SK-N-SH treated with all-trans-retinoic acid at 6 μM for 48 hours (cell line): ENCODE measurements around the gene CDH4.

Experiments used
- ATAC-seq: fragments of 200-7000 bp; cut with Tn5 transposase; 3 replicates; pipeline ENCODE4 v1.9.1; 2020; ENCODE audit warnings: mild to moderate bottlenecking, moderate library complexity
- ARNTL ChIP-seq: fragments of 450-650 bp; formaldehyde crosslinking; IDR thresholded peaks from 2 replicates; pipeline ENCODE4 v1.5.0; 2020; ENCODE audit warnings: low read depth, mild to moderate bottlenecking, moderate library complexity, borderline replicate concordance
- BACH2 ChIP-seq: fragments of 250-450 bp; sonication (Bioruptor Pico); IDR thresholded peaks from 2 replicates; pipeline ENCODE4 v1.9.0; 2021; ENCODE audit warnings: mild to moderate bottlenecking, borderline replicate concordance
- CSDC2 ChIP-seq: fragments of 250-450 bp; sonication (Bioruptor Pico); IDR thresholded peaks from 2 replicates; pipeline ENCODE4 v1.5.0; 2020; ENCODE audit warnings: mild to moderate bottlenecking, moderate library complexity
- CSRNP3 ChIP-seq: fragments of 250-450 bp; sonication (Bioruptor Pico); IDR thresholded peaks from 2 replicates; pipeline ENCODE4 v1.5.1; 2021; ENCODE audit warnings: mild to moderate bottlenecking, moderate library complexity
- ESRRG ChIP-seq: fragments of 250-450 bp; sonication (Bioruptor Pico); IDR thresholded peaks from 2 replicates; pipeline ENCODE4 v1.6.1; 2021; ENCODE audit warnings: mild to moderate bottlenecking
- GLIS3 ChIP-seq: fragments of 250-450 bp; sonication (Bioruptor Pico); IDR thresholded peaks from 2 replicates; pipeline ENCODE4 v1.5.0; 2020; ENCODE audit warnings: mild to moderate bottlenecking, moderate library complexity
- OSR1 ChIP-seq: fragments of 250-450 bp; sonication (Bioruptor Pico); IDR thresholded peaks from 2 replicates; pipeline ENCODE4 v1.8.0; 2022; ENCODE audit warnings: moderate library complexity, mild to moderate bottlenecking, inconsistent platforms
- PATZ1 ChIP-seq: fragments of 250-450 bp; sonication (Bioruptor Pico); IDR thresholded peaks from 2 replicates; pipeline ENCODE4 v1.8.0; 2020; ENCODE audit warnings: mild to moderate bottlenecking, moderate library complexity, borderline replicate concordance
- RARB ChIP-seq: fragments of 250-450 bp; sonication (Bioruptor Pico); IDR thresholded peaks from 2 replicates; pipeline ENCODE4 v1.8.0; 2021; ENCODE audit warnings: mild to moderate bottlenecking, moderate library complexity
- SNAI2 ChIP-seq: fragments of 250-450 bp; sonication (Bioruptor Pico); IDR thresholded peaks from 2 replicates; pipeline ENCODE4 v1.5.0; 2020; ENCODE audit warnings: mild to moderate bottlenecking, moderate library complexity
- TCF4 ChIP-seq: fragments of 250-450 bp; sonication (Bioruptor Pico); IDR thresholded peaks from 2 replicates; pipeline ENCODE4 v1.8.0; 2021; ENCODE audit warnings: mild to moderate bottlenecking, moderate library complexity, borderline replicate concordance
- TOX ChIP-seq: fragments of 250-450 bp; sonication (Bioruptor Pico); IDR thresholded peaks from 2 replicates; pipeline ENCODE4 v1.8.0; 2021; ENCODE audit warnings: mild to moderate bottlenecking, moderate library complexity, borderline replicate concordance
- ZC3H10 ChIP-seq: fragments of 250-450 bp; sonication (Bioruptor Pico); IDR thresholded peaks from 2 replicates; pipeline ENCODE4 v1.5.1; 2021; ENCODE audit warnings: mild to moderate bottlenecking, moderate library complexity
- ZFP3 ChIP-seq: fragments of 250-450 bp; sonication (Bioruptor Pico); IDR thresholded peaks from 2 replicates; pipeline ENCODE4 v1.5.0; 2020; ENCODE audit warnings: mild to moderate bottlenecking, moderate library complexity
- ZFP30 ChIP-seq: fragments of 450-650 bp; formaldehyde crosslinking; IDR thresholded peaks from 2 replicates; pipeline ENCODE4 v1.5.0; 2022; ENCODE audit warnings: mild to moderate bottlenecking, moderate library complexity
- ZNF565 ChIP-seq: fragments of 450-650 bp; formaldehyde crosslinking; conservative IDR thresholded peaks from 2 replicates; pipeline ENCODE4 v1.5.0; 2020; ENCODE audit warnings: low read depth, mild to moderate bottlenecking, moderate library complexity
- ZNF70 ChIP-seq: fragments of 450-650 bp; formaldehyde crosslinking; IDR thresholded peaks from 2 replicates; pipeline ENCODE4 v1.5.0; 2020; ENCODE audit warnings: mild to moderate bottlenecking, moderate library complexity
- ZNF8 ChIP-seq: fragments of 450-650 bp; formaldehyde crosslinking; IDR thresholded peaks from 2 replicates; pipeline ENCODE4 v1.5.0; 2020; ENCODE audit warnings: mild to moderate bottlenecking, moderate library complexity
- TF ChIP-seq, protein P1 (sequence below): fragments of 250-450 bp; sonication (Bioruptor Pico); IDR thresholded peaks from 2 replicates; pipeline ENCODE4 v1.8.0; 2021; ENCODE audit warnings: low read depth, mild to moderate bottlenecking, moderate library complexity, borderline replicate concordance
- TF ChIP-seq, protein P2 (sequence below): fragments of 250-450 bp; sonication (Bioruptor Pico); IDR thresholded peaks from 2 replicates; pipeline ENCODE4 v1.5.0; 2020; ENCODE audit warnings: mild to moderate bottlenecking, moderate library complexity
- TF ChIP-seq, protein P3 (sequence below): fragments of 250-450 bp; sonication (Bioruptor Pico); IDR thresholded peaks from 2 replicates; pipeline ENCODE4 v1.5.1; 2020; ENCODE audit warnings: low read depth, mild to moderate bottlenecking, moderate library complexity

The CDH4 gene

GRCh38 chr20:61448386-61448785, 196.3 kb downstream of the CDH4 start:
- no peak for TF ChIP-seq RARB
- TF ChIP-seq GLIS3 (CRISPR knock-in tag): no peak
- no peak for TF ChIP-seq ZC3H10 (CRISPR knock-in tag)
- TF ChIP-seq BACH2 (CRISPR knock-in tag): no peak
- no peak for TF ChIP-seq PATZ1 (CRISPR knock-in tag)
- TF ChIP-seq SNAI2 (CRISPR knock-in tag): no peak
- no peak for TF ChIP-seq CSRNP3 (CRISPR knock-in tag)
- TF ChIP-seq TCF4 (CRISPR knock-in tag): no peak
- no peak for TF ChIP-seq ZFP3
- no peak for TF ChIP-seq ESRRG (CRISPR knock-in tag)
- TF ChIP-seq, protein P1, sequence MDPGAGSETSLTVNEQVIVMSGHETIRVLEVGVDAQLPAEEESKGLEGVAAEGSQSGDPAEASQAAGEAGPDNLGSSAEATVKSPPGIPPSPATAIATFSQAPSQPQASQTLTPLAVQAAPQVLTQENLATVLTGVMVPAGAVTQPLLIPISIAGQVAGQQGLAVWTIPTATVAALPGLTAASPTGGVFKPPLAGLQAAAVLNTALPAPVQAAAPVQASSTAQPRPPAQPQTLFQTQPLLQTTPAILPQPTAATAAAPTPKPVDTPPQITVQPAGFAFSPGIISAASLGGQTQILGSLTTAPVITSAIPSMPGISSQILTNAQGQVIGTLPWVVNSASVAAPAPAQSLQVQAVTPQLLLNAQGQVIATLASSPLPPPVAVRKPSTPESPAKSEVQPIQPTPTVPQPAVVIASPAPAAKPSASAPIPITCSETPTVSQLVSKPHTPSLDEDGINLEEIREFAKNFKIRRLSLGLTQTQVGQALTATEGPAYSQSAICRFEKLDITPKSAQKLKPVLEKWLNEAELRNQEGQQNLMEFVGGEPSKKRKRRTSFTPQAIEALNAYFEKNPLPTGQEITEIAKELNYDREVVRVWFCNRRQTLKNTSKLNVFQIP (CRISPR knock-in tag): no peak
- no peak for TF ChIP-seq CSDC2
- TF ChIP-seq ARNTL: no peak
- no peak for TF ChIP-seq ZNF8 (CRISPR knock-in tag)
- no peak for TF ChIP-seq ZFP30 (CRISPR knock-in tag)
- no peak for TF ChIP-seq ZNF70 (CRISPR knock-in tag)
- no peak for TF ChIP-seq TOX
- no peak for TF ChIP-seq OSR1
- TF ChIP-seq, protein P2, sequence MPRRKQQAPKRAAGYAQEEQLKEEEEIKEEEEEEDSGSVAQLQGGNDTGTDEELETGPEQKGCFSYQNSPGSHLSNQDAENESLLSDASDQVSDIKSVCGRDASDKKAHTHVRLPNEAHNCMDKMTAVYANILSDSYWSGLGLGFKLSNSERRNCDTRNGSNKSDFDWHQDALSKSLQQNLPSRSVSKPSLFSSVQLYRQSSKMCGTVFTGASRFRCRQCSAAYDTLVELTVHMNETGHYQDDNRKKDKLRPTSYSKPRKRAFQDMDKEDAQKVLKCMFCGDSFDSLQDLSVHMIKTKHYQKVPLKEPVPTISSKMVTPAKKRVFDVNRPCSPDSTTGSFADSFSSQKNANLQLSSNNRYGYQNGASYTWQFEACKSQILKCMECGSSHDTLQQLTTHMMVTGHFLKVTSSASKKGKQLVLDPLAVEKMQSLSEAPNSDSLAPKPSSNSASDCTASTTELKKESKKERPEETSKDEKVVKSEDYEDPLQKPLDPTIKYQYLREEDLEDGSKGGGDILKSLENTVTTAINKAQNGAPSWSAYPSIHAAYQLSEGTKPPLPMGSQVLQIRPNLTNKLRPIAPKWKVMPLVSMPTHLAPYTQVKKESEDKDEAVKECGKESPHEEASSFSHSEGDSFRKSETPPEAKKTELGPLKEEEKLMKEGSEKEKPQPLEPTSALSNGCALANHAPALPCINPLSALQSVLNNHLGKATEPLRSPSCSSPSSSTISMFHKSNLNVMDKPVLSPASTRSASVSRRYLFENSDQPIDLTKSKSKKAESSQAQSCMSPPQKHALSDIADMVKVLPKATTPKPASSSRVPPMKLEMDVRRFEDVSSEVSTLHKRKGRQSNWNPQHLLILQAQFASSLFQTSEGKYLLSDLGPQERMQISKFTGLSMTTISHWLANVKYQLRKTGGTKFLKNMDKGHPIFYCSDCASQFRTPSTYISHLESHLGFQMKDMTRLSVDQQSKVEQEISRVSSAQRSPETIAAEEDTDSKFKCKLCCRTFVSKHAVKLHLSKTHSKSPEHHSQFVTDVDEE (CRISPR knock-in tag): no peak
- no peak for ATAC-seq

DNA sequence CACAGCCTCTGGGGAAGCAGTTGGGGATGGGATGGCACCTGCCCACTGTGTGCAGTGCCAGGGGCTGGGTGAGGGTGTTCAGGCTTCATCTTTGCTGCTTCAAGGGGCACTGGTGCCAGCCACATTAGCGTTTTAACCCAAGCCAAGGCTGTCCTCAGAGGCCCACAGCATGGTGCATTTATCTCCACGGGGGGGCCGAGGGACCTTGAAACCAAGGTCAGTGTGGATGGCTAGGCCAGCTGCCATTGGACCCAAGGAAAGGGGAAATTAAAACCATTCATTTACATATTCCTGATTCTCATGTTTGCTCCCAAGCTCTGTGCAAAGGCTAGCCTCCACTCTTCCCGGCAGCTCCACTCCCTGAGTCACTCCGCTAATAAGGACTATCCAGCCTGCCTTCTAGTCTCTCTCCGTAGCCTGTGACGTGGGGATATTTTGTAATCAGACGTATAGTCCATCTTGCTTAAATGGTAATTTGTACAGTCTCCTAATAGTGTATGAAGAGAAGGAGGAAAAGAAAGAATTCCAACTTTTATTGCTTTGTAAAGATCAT, 197.1 kb downstream of the CDH4 start:
- ATAC-seq: no peak
- TF ChIP-seq ZFP3: no peak
- no peak for TF ChIP-seq CSDC2
- no peak for TF ChIP-seq GLIS3 (CRISPR knock-in tag)
- no peak for TF ChIP-seq OSR1
- TF ChIP-seq ARNTL: no peak
- TF ChIP-seq ZC3H10 (CRISPR knock-in tag): no peak
- no peak for TF ChIP-seq ZNF565
- TF ChIP-seq, all 23 proteins: peak for 0

DNA sequence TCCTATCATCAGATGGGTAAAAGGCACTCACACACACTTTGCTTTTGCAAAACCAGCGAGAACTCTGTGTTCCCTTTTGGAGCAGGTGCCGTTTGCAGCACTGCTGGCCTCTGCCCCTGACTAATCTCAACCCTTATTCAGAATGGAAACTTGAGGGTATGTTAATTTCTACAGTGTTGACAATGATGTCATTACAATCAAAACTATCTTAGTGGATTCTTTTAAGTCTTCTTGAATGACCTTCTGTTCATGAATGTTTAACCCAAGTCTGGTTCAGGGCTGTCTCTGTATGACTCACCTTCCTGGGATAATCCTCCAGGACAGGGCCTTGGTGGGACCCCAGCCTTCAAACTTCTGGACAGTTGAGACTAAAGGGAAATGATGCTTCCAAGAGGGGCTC, 197.9 kb downstream of the CDH4 start:
- ATAC-seq: no peak
- no peak for TF ChIP-seq BACH2 (CRISPR knock-in tag)
- no peak for TF ChIP-seq ZC3H10 (CRISPR knock-in tag)
- TF ChIP-seq OSR1: no peak
- TF ChIP-seq ZNF8 (CRISPR knock-in tag): no peak
- TF ChIP-seq TCF4 (CRISPR knock-in tag): no peak
- TF ChIP-seq ARNTL: no peak
- TF ChIP-seq TOX: no peak
- TF ChIP-seq, protein P1 (CRISPR knock-in tag): no peak
- TF ChIP-seq, protein P3, sequence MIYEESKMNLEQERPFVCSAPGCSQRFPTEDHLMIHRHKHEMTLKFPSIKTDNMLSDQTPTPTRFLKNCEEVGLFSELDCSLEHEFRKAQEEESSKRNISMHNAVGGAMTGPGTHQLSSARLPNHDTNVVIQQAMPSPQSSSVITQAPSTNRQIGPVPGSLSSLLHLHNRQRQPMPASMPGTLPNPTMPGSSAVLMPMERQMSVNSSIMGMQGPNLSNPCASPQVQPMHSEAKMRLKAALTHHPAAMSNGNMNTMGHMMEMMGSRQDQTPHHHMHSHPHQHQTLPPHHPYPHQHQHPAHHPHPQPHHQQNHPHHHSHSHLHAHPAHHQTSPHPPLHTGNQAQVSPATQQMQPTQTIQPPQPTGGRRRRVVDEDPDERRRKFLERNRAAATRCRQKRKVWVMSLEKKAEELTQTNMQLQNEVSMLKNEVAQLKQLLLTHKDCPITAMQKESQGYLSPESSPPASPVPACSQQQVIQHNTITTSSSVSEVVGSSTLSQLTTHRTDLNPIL (CRISPR knock-in tag): no peak
- TF ChIP-seq CSRNP3 (CRISPR knock-in tag): no peak
- TF ChIP-seq ZFP30 (CRISPR knock-in tag): no peak
- no peak for TF ChIP-seq ZNF565
- TF ChIP-seq PATZ1 (CRISPR knock-in tag): no peak
- TF ChIP-seq, all 23 proteins: peak for 0
